ENCODE measurements around the gene CFAP47. TPM values are rescaled to one million over a fixed set of nuclear protein-coding genes. Genes with fewer than 3 reads are reported as not detected.

Gene CFAP47
- total RNA-seq (2021) (0.07 TPM in 1 of 3 replicates, not detected in the others), Bru-seq, nascent RNA (percentile 7 among the genes with signal in this experiment)
- long read RNA-seq, experiment 1: 0 reads
- long read RNA-seq, experiment 2: 0 reads
- long read RNA-seq, experiment 3: 0 reads

- Mint-ChIP-seq H3K4me1 (no peaks in the 10 kb centered on the region), H3K4me3 (peak within 1 kb of the TSS; percentile 68), H3K27ac (no peak within 1 kb of the TSS), H3K36me3 (no peaks in the 10 kb centered on the region), H3K27me3 (ENCODE audit: low read depth) (peaks cover 4% of the 10 kb centered on the region), H3K9me3 (no peaks in the 10 kb centered on the region)
- ChIA-PET CTCF (no interaction called here), POLR2A (no interaction called here)
- DNase-seq (ENCODE audit: low spot score) (peak; percentile 64), ATAC-seq (peak; percentile 97)
- TF ChIP-seq ZNF532 (CRISPR knock-in tag; IDR thresholded peaks at IDR 0.05; ENCODE audit: borderline replicate concordance) (no peak), ZNF416 (CRISPR knock-in tag; IDR thresholded peaks at IDR 0.05) (no peak), ZNF512 (CRISPR knock-in tag; IDR thresholded peaks at IDR 0.05; ENCODE audit: borderline replicate concordance) (no peak), ETV6 (CRISPR knock-in tag; IDR thresholded peaks at IDR 0.05) (no peak), IRF2 (CRISPR knock-in tag; IDR thresholded peaks at IDR 0.05; ENCODE audit: borderline replicate concordance, low read depth) (no peak), ZNF121 (CRISPR knock-in tag; IDR thresholded peaks at IDR 0.05) (no peak), ATF2 (CRISPR knock-in tag; IDR thresholded peaks at IDR 0.05; ENCODE audit: borderline replicate concordance, low read depth) (no peak), MYBL2 (CRISPR knock-in tag; IDR thresholded peaks at IDR 0.05) (no peak), CREM (CRISPR knock-in tag; IDR thresholded peaks at IDR 0.05) (no peak), NFYB (CRISPR knock-in tag; conservative IDR thresholded peaks at IDR 0.05; ENCODE audit: low read depth) (no peak), PRRX2 (CRISPR knock-in tag; IDR thresholded peaks at IDR 0.05) (no peak), TEAD4 (CRISPR knock-in tag; IDR thresholded peaks at IDR 0.05) (no peak), ZNF671 (CRISPR knock-in tag; IDR thresholded peaks at IDR 0.05) (no peak), TEAD1 (CRISPR knock-in tag; IDR thresholded peaks at IDR 0.05) (no peak)
Observed at GRCh38 chrX:35919536-35920309, at the start of gene CFAP47. TSS of gene CFAP47 (plus strand) at chrX:35919734. CDS start at chrX:35919800, 66 bp downstream.

- no peaks in the 10 kb centered on the region for H3K9me3 Mint-ChIP-seq
- no peaks in the 10 kb centered on the region for H3K36me3 Mint-ChIP-seq
- TF ChIP-seq ZBTB21 (CRISPR knock-in tag; IDR thresholded peaks at IDR 0.05; ENCODE audit: borderline replicate concordance) (no peak), EMX1 (CRISPR knock-in tag; IDR thresholded peaks at IDR 0.05) (no peak), TEAD4 (CRISPR knock-in tag; IDR thresholded peaks at IDR 0.05) (no peak), PREB (CRISPR knock-in tag; IDR thresholded peaks at IDR 0.05; ENCODE audit: borderline replicate concordance) (no peak), USF1 (CRISPR knock-in tag; IDR thresholded peaks at IDR 0.05) (no peak), CREM (CRISPR knock-in tag; IDR thresholded peaks at IDR 0.05) (no peak), IRF1 (CRISPR knock-in tag; IDR thresholded peaks at IDR 0.05) (no peak), MAX (CRISPR knock-in tag; IDR thresholded peaks at IDR 0.05) (no peak), E2F5 (CRISPR knock-in tag; IDR thresholded peaks at IDR 0.05) (no peak), ELF4 (CRISPR knock-in tag; IDR thresholded peaks at IDR 0.05; ENCODE audit: low read depth) (no peak), PRRX2 (CRISPR knock-in tag; IDR thresholded peaks at IDR 0.05) (no peak), NR2C2 (CRISPR knock-in tag; IDR thresholded peaks at IDR 0.05) (no peak), ZNF416 (CRISPR knock-in tag; IDR thresholded peaks at IDR 0.05) (no peak)
Observed at GRCh38 chrX:35880601-35881000, 38.9 kb upstream of the CFAP47 start.

More at GRCh38 chrX:35880601-35881000, 38.9 kb upstream of the CFAP47 start:
- Mint-ChIP-seq H3K27me3 (ENCODE audit: low read depth) (no peaks in the 10 kb centered on the region), H3K4me1 (no peaks in the 10 kb centered on the region), H3K27ac (no peak overlapping the region), H3K4me3 (no peak overlapping the region)
- CTCF ChIA-PET: no interaction called here
- ATAC-seq (no peak), DNase-seq (ENCODE audit: low spot score) (no peak)
- POLR2A ChIA-PET: no interaction called here
